ENCODE data around the gene ENOX2.

GRCh38 chrX:130874751-130875150 is 28.3 kb downstream of the ENOX2 start:
- TF ChIP-seq CTCF (IDR thresholded peaks at IDR 0.05; ENCODE audit: low read depth, low read length, poor library complexity, severe bottlenecking) (no peak), EZH2phosphoT487 (IDR thresholded peaks at IDR 0.05; ENCODE audit: borderline replicate concordance, low read length) (no peak)
